HG02840 (cell line): ENCODE measurements around the gene DNAJC16.

Experiments used
- ATAC-seq: cut with Tn5 transposase; IDR thresholded peaks from one replicate; pipeline ENCODE4 v1.9.1; 2021; ENCODE audit warnings: mild to moderate bottlenecking, moderate library complexity, moderate number of reproducible peaks; ENCODE audit not compliant: unreplicated experiment, low FRiP score

Gene DNAJC16

GRCh38 chr1:15531682-15532081 is 5.0 kb downstream of the DNAJC16 start:
- no peak for ATAC-seq

GRCh38 chr1:15538771-15539170 is 12.1 kb downstream of the DNAJC16 start:
- no peak for ATAC-seq

- ATAC-seq: no peak
Observed at GRCh38 chr1:15540186-15540585, 13.5 kb downstream of the DNAJC16 start.

- ATAC-seq: no peak
Observed at GRCh38 chr1:15541231-15541792, 14.7 kb downstream of the DNAJC16 start.

GRCh38 chr1:15542388-15543250 is 16.0 kb downstream of the DNAJC16 start:
- ATAC-seq: no peak

- no peak for ATAC-seq
Observed at GRCh38 chr1:15543251-15543588, 16.6 kb downstream of the DNAJC16 start.

GRCh38 chr1:15543589-15544568 is 17.2 kb downstream of the DNAJC16 start:
- ATAC-seq: no peak

- no peak for ATAC-seq
Observed at GRCh38 chr1:15546641-15547040, 20.0 kb downstream of the DNAJC16 start.

GRCh38 chr1:15550573-15550972 is 23.9 kb downstream of the DNAJC16 start:
- ATAC-seq: no peak

GRCh38 chr1:15557008-15557407 is 30.4 kb downstream of the DNAJC16 start:
- no peak for ATAC-seq

GRCh38 chr1:15557594-15557993 is 30.9 kb downstream of the DNAJC16 start:
- ATAC-seq: no peak

GRCh38 chr1:15558516-15558915 is 31.9 kb downstream of the DNAJC16 start:
- no peak for ATAC-seq

GRCh38 chr1:15559189-15559810 is 32.7 kb downstream of the DNAJC16 start:
- no peak for ATAC-seq

GRCh38 chr1:15568387-15569073 is 41.9 kb downstream of the DNAJC16 start:
- ATAC-seq: no peak

GRCh38 chr1:15570861-15571260 is 44.2 kb downstream of the DNAJC16 start:
- no peak for ATAC-seq

- no peak for ATAC-seq
Observed at GRCh38 chr1:15571266-15571665, 44.6 kb downstream of the DNAJC16 start.

- ATAC-seq: no peak
Observed at GRCh38 chr1:15573477-15573876, 46.8 kb downstream of the DNAJC16 start.

GRCh38 chr1:15574741-15575140 is 48.1 kb downstream of the DNAJC16 start:
- no peak for ATAC-seq

- no peak for ATAC-seq
Observed at GRCh38 chr1:15575549-15576150, 49.0 kb downstream of the DNAJC16 start.

GRCh38 chr1:15577691-15578090 is 51.0 kb downstream of the DNAJC16 start:
- no peak for ATAC-seq
